Activated CD8-positive, alpha-beta T cell treated with anti-CD3 and anti-CD28 coated beads for 36 hours (primary cell): Measurements from ENCODE around the gene GPC6. TPM values are rescaled to one million over a fixed set of nuclear protein-coding genes. Genes with fewer than 3 reads are reported as not detected.

Experiments used
- ATAC-seq: fragments of 200-7000 bp; cut with Tn5 transposase; one replicate; pipeline ENCODE4 v1.10.0; 2021; ENCODE audit warnings: mild to moderate bottlenecking, moderate library complexity
- CTCF ChIA-PET: fragments of 350-600 bp; sonication (Branson Sonifier 250); formaldehyde crosslinking; loops from one replicate; lab custom pipeline; 2021; ENCODE audit warnings: antibody characterized with exemption; lab: Charles Lee
- POLR2A ChIA-PET: fragments of 350-600 bp; sonication (Branson Sonifier 250); formaldehyde crosslinking; loops from one replicate; lab custom pipeline; 2021; ENCODE audit warnings: antibody characterized with exemption; lab: Charles Lee
- DNase-seq: peaks from one replicate; pipeline ENCODE4 v3.0.0-alpha.2; 2020
- H3K27ac Mint-ChIP-seq: one replicate; pipeline ENCODE4 v1.8.0; 2021; ENCODE audit warnings: mild to moderate bottlenecking, mixed read lengths
- H3K27me3 Mint-ChIP-seq: one replicate; pipeline ENCODE4 v1.8.0; 2021; ENCODE audit warnings: mixed read lengths
- H3K36me3 Mint-ChIP-seq: one replicate; pipeline ENCODE4 v1.8.0; 2021; ENCODE audit warnings: low read depth, mixed read lengths
- H3K4me1 Mint-ChIP-seq: one replicate; pipeline ENCODE4 v1.8.0; 2021; ENCODE audit warnings: low read depth, mixed read lengths
- H3K4me3 Mint-ChIP-seq: one replicate; pipeline ENCODE4 v1.8.0; 2021; ENCODE audit warnings: mild to moderate bottlenecking, moderate library complexity, mixed read lengths
- H3K9me3 Mint-ChIP-seq: one replicate; pipeline ENCODE4 v1.8.0; 2021; ENCODE audit warnings: mixed read lengths
- intact Hi-C: fragments of 100-400 bp; cut with micrococcal nuclease; formaldehyde crosslinking; loops from one replicate; pipeline ENCODE4 v1.10.0; 2022
- total RNA-seq, 2 experiments: library from RNA; stranded (reverse); gene quantifications; one replicate each; pipeline ENCODE4 v1.2.3, GENCODE V29; 2021
- TF ChIP-seq, protein P1 (sequence below): fragments of 200-600 bp; IDR thresholded peaks from one replicate; pipeline ENCODE4 v1.8.0; 2022; ENCODE audit warnings: antibody characterized with exemption, mild to moderate bottlenecking

GPC6 gene
- total RNA-seq, 2 experiments from 2014 or later: not detected

DNA sequence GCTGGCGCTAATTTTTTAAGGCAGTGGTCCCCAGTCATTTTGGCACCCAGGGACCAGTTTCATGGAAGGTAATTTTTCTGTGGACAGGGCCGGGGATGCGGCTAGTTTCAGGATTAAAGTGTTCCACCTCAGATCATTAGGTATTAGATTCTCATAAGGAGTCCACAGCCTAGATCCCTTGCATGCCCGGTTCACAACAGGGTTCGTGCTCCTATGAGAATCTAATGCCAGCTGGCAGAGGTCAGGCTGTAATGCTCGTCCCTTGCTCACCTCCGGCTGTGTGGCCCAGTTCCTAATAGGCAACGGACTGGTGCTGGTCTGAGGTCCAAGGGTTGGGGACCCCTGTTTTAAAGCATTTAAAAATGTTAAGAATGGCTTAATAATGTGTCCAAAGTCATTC is 54.1 kb downstream of the GPC6 start:
- no peaks in the 10 kb centered on the region for H3K36me3 Mint-ChIP-seq
- ChIA-PET POLR2A (no interaction called here), CTCF (no interaction called here)
- no peaks in the 10 kb centered on the region for H3K9me3 Mint-ChIP-seq
- no peak for DNase-seq
- ATAC-seq: no peak
- TF ChIP-seq, protein P1, sequence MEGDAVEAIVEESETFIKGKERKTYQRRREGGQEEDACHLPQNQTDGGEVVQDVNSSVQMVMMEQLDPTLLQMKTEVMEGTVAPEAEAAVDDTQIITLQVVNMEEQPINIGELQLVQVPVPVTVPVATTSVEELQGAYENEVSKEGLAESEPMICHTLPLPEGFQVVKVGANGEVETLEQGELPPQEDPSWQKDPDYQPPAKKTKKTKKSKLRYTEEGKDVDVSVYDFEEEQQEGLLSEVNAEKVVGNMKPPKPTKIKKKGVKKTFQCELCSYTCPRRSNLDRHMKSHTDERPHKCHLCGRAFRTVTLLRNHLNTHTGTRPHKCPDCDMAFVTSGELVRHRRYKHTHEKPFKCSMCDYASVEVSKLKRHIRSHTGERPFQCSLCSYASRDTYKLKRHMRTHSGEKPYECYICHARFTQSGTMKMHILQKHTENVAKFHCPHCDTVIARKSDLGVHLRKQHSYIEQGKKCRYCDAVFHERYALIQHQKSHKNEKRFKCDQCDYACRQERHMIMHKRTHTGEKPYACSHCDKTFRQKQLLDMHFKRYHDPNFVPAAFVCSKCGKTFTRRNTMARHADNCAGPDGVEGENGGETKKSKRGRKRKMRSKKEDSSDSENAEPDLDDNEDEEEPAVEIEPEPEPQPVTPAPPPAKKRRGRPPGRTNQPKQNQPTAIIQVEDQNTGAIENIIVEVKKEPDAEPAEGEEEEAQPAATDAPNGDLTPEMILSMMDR: no peak
- H3K27ac Mint-ChIP-seq: no peak overlapping the region
- H3K4me3 Mint-ChIP-seq: no peak overlapping the region
- H3K4me1 Mint-ChIP-seq: no peaks in the 10 kb centered on the region
- intact Hi-C loops: no loop called here
- H3K27me3 Mint-ChIP-seq: no peaks in the 10 kb centered on the region

DNA sequence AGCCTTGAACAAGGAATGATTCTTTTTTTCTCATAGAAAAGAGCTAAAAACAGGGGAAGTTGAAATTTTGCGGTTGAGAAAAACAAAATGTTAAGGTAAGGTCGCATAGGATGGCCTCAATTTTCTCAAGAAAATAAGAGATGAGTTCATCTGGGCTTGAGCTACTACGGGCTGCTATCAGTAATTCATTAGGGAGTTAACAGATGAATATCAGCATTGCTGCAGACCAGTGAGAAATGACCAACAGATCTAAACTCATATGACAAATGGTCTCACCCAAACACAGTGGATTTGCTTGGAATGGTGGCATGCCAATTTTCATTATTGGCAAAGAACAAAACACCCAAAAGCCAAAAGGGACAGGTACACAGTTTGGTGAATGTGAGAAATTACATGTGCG is 56.6 kb downstream of the GPC6 start:
- ChIA-PET POLR2A (no interaction called here), CTCF (interaction anchor here (0.6 kb wide), 1 partner anchor 65 kb away, joined by 3 read pairs; no protein-coding TSS in a partner anchor)
- TF ChIP-seq, protein P1: no peak
- Mint-ChIP-seq H3K4me3 (no peak overlapping the region), H3K36me3 (no peaks in the 10 kb centered on the region), H3K9me3 (no peaks in the 10 kb centered on the region), H3K27me3 (no peaks in the 10 kb centered on the region), H3K4me1 (no peaks in the 10 kb centered on the region), H3K27ac (no peak overlapping the region)
- DNase-seq: no peak
- ATAC-seq: no peak
- intact Hi-C loops: no loop called here

DNA sequence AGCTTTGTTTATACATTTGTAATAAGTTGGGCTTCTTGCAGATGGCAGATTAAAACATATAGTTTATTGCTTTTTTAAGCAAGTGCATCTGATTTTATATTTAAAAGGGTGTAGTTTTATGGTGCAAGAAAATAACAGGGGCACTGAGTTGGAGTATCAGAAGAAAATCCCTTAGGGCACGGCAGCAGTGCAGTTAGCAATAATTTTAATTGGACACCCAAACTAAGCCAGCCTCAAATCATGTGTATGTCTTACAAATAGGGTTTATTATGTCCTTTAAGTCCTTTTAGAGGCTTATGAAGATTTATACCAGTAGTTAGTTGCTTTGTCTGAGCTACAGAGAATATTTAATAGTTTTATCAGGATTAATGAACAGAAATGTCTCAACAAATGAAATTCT is 57.5 kb downstream of the GPC6 start:
- intact Hi-C loops: no loop called here
- H3K4me3 Mint-ChIP-seq: no peak overlapping the region
- POLR2A ChIA-PET: no interaction called here
- TF ChIP-seq, protein P1: no peak
- DNase-seq (no peak), ATAC-seq (no peak)
- no peaks in the 10 kb centered on the region for H3K27me3 Mint-ChIP-seq
- no peaks in the 10 kb centered on the region for H3K4me1 Mint-ChIP-seq
- H3K36me3 Mint-ChIP-seq: no peaks in the 10 kb centered on the region
- H3K27ac Mint-ChIP-seq: no peak overlapping the region
- no peaks in the 10 kb centered on the region for H3K9me3 Mint-ChIP-seq
- CTCF ChIA-PET: no interaction called here

DNA sequence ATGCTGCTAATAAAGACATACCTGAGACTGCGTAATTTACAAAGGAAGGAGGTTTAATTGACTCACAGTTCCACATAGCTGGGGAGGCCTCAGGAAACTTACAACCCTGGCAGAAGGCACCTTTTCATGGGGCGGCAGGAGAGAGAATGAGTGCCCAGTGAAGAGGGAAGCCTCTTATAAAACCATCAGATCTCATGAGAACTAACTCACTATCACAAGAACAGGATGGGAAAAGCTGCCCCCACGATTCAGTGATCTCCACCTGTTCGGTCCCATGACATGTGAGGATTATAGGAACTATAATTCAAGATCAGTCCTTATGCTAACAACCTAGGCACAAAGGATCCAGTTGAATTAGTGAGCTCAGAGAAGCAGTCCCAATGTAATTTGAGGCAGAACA is 59.4 kb downstream of the GPC6 start:
- intact Hi-C loops: no loop called here
- H3K9me3 Mint-ChIP-seq: no peaks in the 10 kb centered on the region
- TF ChIP-seq, protein P1: no peak
- no peak for ATAC-seq
- no peak overlapping the region for H3K27ac Mint-ChIP-seq
- no peaks in the 10 kb centered on the region for H3K27me3 Mint-ChIP-seq
- peaks cover 12% of the 10 kb centered on the region for H3K4me1 Mint-ChIP-seq
- H3K4me3 Mint-ChIP-seq: no peak overlapping the region
- H3K36me3 Mint-ChIP-seq: no peaks in the 10 kb centered on the region
- ChIA-PET POLR2A (no interaction called here), CTCF (interaction anchor here (0.6 kb wide), 1 partner anchor 91 kb away, joined by 3 read pairs; no protein-coding TSS in a partner anchor)
- no peak for DNase-seq

DNA sequence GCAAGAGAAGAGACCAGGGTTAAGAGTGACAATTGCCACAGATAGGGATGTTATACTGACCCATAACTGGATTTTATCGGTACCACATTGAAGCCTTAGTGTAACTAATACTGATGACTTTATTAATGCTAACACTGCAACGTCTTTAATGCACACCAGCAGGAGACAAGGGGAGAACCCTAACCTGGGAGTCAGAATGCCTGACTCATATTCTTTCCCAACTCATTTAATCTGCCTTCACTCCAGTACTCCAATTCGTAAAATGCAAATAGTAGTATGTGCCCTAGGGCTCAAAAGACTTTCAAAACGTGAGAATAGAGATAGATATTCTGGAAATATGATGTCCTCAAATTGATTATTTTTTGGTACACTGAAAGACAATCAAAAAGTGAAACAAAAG is 62.4 kb downstream of the GPC6 start:
- H3K4me1 Mint-ChIP-seq: peaks cover 12% of the 10 kb centered on the region
- DNase-seq (no peak), ATAC-seq (no peak)
- no peak overlapping the region for H3K27ac Mint-ChIP-seq
- TF ChIP-seq, protein P1: no peak
- intact Hi-C loops: no loop called here
- no peaks in the 10 kb centered on the region for H3K27me3 Mint-ChIP-seq
- ChIA-PET CTCF (no interaction called here), POLR2A (no interaction called here)
- H3K36me3 Mint-ChIP-seq: no peaks in the 10 kb centered on the region
- H3K4me3 Mint-ChIP-seq: no peak overlapping the region
- no peaks in the 10 kb centered on the region for H3K9me3 Mint-ChIP-seq
